Measurements from ENCODE around the gene WWC2. TPM values are rescaled to one million over a fixed set of nuclear protein-coding genes. Genes with fewer than 3 reads are reported as not detected.

The WWC2 gene
- total RNA-seq, 1 donor, result 100 TPM

DNA sequence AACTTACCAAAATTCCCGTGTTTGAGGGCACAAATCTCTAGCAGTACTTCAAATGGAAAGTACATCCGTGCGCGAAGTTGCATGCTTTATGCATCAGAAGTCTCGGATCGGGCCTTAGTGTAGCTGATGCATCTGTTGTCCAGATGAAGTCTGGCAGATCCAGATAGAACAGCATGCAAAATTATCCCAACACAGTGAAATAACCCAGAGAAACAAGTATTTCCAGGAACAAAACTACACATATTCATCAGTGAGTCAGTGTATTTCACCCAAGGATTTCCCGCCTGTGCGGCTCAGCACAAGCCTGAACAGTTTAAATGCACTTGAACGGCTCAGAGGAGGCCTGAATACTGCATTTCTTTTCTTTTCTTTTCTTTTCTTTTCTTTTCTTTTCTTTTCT, 250.6 kb downstream of the WWC2 start:
- no peak for DNase-seq (ENCODE audit: low read depth)
- H3K4me3 ChIP-seq (ENCODE audit: low read depth, low read length), result no peak overlapping the region
- TF ChIP-seq, protein P1, sequence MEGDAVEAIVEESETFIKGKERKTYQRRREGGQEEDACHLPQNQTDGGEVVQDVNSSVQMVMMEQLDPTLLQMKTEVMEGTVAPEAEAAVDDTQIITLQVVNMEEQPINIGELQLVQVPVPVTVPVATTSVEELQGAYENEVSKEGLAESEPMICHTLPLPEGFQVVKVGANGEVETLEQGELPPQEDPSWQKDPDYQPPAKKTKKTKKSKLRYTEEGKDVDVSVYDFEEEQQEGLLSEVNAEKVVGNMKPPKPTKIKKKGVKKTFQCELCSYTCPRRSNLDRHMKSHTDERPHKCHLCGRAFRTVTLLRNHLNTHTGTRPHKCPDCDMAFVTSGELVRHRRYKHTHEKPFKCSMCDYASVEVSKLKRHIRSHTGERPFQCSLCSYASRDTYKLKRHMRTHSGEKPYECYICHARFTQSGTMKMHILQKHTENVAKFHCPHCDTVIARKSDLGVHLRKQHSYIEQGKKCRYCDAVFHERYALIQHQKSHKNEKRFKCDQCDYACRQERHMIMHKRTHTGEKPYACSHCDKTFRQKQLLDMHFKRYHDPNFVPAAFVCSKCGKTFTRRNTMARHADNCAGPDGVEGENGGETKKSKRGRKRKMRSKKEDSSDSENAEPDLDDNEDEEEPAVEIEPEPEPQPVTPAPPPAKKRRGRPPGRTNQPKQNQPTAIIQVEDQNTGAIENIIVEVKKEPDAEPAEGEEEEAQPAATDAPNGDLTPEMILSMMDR (IDR thresholded peaks at IDR 0.05; ENCODE audit: insufficient read depth, low read depth, low read length), result no peak

DNA sequence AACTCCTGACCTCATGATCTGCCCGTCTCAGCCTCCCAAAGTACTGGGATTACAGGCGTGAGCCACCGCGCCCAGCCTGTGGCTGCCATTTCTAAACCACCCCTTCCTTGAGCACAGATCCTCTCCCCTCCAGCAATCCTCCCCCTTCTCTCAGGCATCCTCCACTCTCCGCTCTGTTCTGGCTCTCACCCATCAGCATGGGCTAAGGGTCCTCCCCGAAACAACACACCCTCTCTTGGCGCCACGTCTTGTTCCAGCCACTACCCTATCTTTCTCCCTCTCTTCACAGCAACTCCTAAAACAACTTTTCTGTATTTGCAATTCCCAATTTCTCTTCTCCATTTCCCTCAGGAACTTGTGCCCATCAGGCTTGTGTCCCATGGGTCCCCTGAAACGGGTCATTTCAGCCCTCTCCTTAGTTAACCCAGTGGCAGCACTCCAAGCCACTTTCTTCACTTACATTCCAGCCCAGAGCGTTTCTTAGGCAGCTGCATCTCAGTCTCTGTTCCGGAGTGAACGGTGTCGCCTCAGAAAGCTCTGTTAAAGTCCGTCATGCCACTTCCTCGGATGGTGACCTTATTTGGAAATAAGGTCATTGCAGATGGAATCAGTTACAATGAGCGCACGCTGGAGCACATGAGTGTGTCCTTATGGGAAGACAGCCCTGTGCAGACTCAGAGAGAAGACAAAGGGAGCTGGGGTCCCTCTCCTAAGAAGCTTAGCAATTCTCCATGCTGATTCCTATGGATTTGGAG, 251.4 kb downstream of the WWC2 start:
- TF ChIP-seq, protein P1 (IDR thresholded peaks at IDR 0.05; ENCODE audit: insufficient read depth, low read depth, low read length), result no peak
- DNase-seq (ENCODE audit: low read depth), result no peak
- H3K4me3 ChIP-seq (ENCODE audit: low read depth, low read length), result no peak overlapping the region

DNA sequence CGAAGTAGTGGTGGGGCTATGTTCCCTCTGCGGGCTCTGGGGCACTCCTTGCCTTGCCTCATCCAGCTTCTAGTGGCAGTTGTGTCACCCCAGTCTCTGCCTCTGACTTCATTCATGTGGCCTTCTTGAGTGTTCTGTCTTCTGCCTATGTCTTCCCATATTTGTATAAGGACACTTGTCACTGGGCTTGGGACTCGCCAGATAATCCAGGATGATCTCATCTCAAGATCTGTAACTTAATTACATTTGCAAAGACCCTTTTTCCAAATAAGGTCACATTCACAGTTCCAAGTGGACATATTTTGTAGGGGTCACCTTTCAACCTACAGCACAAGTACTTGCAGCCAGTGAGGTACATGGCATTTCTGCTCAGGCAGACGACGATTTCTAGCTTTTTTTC, 253.5 kb downstream of the WWC2 start:
- no peak overlapping the region for H3K4me3 ChIP-seq (ENCODE audit: low read depth, low read length)
- TF ChIP-seq, protein P1 (IDR thresholded peaks at IDR 0.05; ENCODE audit: insufficient read depth, low read depth, low read length), result no peak
- DNase-seq (ENCODE audit: low read depth), result no peak

DNA sequence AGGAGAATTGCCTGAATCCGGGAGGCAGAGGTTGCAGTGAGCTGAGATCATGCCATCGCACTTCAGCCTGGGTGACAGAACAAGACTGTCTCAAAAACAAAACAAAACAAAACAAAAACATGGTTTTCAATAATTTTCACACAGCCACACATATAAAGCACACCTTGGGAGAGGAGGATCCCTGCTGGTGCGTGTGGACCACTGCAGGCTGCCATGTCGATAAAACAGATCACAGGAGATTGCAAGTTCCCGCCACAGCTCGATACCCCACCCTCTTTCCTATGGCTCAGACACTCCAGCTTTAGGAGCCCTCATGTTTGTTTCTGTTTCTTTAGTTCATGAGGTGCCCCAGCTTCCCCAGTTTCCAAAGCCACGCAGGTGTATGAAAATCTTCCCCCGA, 254.5 kb downstream of the WWC2 start:
- TF ChIP-seq, protein P1 (IDR thresholded peaks at IDR 0.05; ENCODE audit: insufficient read depth, low read depth, low read length), result no peak
- no peak for DNase-seq (ENCODE audit: low read depth)
- H3K4me3 ChIP-seq (ENCODE audit: low read depth, low read length), result no peak overlapping the region

DNA sequence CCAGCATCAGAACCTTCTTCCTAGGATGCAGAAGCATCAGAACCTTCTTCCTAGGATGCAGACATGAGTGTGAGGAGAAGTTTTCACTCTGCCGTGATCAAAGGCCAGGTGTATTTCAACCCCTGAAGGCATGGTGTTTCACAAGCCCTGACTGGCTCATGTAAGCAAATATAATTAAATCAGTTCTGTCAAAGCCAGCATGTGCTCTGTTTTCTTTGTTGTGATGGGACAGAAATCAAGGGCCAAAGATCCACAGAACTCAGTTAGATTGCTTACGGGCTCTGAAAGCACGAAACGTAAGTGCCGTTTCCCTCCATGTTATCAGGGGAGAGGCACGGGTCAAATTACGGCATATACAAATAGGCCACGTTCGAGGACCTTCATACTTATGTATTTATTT, 255.2 kb downstream of the WWC2 start:
- TF ChIP-seq, protein P1 (IDR thresholded peaks at IDR 0.05; ENCODE audit: insufficient read depth, low read depth, low read length), result no peak
- no peak overlapping the region for H3K4me3 ChIP-seq (ENCODE audit: low read depth, low read length)
- DNase-seq (ENCODE audit: low read depth), result no peak

DNA sequence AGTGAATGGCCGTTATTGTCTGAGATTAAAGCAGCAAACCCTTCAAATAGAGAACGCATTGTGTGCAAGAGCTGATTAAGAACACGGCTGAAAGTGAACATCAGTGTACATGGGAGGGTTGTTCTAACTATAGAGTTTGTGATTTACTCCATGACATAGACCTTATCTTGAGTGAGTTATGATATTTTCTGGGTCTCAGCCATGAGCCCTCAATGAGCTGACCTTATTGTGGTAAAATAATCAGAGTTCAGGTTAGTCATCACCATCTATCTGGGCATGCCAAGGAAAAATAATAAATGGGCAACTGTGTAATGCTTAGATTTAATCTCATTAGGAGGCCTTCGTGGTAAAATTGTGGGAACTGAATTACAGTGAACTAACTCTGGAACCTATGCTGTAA, 256.3 kb downstream of the WWC2 start:
- no peak overlapping the region for H3K4me3 ChIP-seq (ENCODE audit: low read depth, low read length)
- peak; percentile 52 for DNase-seq (ENCODE audit: low read depth)
- TF ChIP-seq, protein P1 (IDR thresholded peaks at IDR 0.05; ENCODE audit: insufficient read depth, low read depth, low read length), result no peak

Measured in fibroblast of villous mesenchyme (primary cell).